VCaP (cell line): Measurements from ENCODE around the gene COPS7A.

ENCODE experiments used
- H3K27ac ChIP-seq: fragments of 450-650 bp; 2 replicates; pipeline ENCODE4 v1.5.1; 2017
- TF ChIP-seq, protein P1 (sequence below): fragments of 450-650 bp; conservative IDR thresholded peaks from 2 replicates; pipeline ENCODE4 v1.5.1; 2017; ENCODE audit warnings: mild to moderate bottlenecking, moderate library complexity

COPS7A gene

DNA sequence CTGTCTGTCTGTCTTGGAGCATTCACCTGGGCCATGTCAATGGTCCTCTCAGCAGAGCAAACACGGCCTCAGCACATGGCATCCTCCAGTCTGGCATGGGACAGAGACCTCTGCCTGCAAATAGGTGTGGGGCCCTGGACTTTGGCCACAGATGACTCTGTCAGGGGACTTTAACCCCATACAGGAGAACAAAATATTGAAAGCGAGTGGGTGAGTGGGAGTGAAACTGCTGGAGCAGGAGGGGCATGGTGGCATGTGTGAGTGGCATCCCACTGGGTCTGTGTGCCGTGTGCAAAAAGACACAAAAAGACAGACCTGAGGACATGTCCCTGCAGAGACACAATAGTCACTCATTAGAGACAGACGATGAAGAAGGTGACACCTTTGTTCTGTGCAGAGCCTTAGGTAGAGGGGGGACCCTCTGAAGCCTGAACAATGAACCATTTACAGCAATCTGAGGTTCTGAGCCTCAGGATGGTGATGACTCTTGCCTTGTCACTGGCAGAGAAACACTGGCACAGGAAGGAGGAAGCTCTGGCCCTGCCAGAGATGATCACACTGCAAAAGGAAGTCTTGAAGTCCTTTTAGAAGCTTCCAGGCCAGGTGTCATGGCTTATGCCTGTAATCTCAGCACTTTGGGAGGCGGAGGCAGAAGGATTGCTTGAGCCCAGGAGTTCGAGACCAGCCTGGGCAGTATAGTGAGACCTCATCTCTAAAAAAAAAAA, 56.0 kb downstream of the COPS7A start:
- TF ChIP-seq, protein P1, sequence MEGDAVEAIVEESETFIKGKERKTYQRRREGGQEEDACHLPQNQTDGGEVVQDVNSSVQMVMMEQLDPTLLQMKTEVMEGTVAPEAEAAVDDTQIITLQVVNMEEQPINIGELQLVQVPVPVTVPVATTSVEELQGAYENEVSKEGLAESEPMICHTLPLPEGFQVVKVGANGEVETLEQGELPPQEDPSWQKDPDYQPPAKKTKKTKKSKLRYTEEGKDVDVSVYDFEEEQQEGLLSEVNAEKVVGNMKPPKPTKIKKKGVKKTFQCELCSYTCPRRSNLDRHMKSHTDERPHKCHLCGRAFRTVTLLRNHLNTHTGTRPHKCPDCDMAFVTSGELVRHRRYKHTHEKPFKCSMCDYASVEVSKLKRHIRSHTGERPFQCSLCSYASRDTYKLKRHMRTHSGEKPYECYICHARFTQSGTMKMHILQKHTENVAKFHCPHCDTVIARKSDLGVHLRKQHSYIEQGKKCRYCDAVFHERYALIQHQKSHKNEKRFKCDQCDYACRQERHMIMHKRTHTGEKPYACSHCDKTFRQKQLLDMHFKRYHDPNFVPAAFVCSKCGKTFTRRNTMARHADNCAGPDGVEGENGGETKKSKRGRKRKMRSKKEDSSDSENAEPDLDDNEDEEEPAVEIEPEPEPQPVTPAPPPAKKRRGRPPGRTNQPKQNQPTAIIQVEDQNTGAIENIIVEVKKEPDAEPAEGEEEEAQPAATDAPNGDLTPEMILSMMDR: no peak
- peak overlapping the region; percentile 87 for H3K27ac ChIP-seq

DNA sequence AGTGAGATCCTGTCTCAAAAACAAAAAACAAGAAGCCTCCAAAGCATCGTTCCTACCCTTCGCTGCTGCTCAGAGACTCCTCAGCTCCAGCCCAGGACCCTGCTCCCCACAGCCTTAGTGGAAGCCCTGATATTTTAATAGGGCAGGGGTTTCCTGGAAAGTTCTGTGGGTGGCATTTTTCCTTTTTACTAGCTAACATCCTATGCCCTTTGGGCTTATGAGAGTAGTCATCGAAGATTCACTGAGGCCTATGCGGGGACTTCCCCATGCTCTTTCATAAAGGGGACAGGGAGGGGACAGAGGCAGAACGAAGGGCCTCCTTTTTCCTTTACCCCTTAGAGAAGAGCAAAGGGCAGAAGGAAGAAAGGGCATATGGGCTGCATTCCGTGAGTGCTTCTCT, 56.7 kb downstream of the COPS7A start:
- TF ChIP-seq, protein P1: no peak

More for the DNA sequence above, 56.7 kb downstream of the COPS7A start:
- H3K27ac ChIP-seq: 0 out of 2 replicates have a peak overlapping the region, but pooled peaks have one; percentile 87
